ENCODE data around the gene SNX5.
A peak's percentile ranks its signal among the peaks of the same experiment; 100 is the strongest.
"Not testable (repeated sequence)": the region's sequence is repeated elsewhere in the genome, so short reads cannot be mapped to it uniquely, and the experiment has no call there.

The SNX5 gene

DNA sequence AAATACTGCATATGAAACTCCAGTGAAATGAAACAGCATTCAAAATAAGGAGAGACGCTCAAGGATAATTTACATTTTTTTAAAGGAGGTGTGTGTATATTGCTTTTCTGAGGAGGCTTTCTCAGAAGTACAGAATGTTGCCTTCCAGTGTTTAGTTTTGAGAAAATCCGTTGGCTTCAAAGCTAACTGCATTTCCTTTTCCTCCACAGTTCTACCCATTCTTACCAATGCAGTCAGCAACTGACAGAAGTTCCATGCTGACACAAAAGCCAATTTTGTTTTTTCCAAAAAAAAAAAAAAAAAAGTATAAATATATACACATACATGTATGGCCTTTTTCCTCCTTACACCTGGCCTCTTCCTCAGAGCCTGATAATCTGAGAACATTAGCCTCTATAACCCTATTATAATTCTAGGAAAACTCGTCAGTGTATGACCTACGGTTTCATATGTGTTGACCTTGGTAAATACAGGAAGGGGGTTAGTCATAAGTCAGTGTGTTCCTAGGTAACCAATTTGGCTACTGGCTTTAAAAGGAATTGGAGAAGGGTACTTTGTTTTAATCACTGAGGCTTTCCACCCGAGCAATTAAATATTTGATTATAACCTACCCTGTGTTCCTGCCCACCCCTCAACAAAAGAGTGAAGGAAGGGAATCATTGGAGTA is 24.4 kb upstream of the SNX5 start:
- DNase-seq, result no peak

DNA sequence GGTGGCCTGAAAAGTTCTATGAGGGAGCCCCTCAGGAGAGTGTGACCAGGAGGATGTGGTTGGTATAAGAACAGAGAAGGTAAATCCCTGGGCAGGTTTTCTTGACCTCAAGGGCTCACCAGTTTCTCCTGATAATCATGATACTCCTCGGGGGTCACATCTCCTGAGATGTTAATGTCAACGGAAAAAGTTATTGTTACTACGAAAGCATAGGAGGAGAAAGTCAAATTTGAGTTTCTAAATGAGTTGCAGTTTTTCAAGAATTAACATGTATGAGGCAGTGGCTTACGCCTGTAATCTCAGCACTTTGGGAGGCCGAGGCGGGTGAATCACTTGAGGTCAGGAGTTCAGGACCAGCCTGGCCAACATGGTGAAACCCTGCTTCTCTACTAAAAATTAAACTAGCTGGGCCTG is 23.6 kb upstream of the SNX5 start:
- DNase-seq, result no peak

DNA sequence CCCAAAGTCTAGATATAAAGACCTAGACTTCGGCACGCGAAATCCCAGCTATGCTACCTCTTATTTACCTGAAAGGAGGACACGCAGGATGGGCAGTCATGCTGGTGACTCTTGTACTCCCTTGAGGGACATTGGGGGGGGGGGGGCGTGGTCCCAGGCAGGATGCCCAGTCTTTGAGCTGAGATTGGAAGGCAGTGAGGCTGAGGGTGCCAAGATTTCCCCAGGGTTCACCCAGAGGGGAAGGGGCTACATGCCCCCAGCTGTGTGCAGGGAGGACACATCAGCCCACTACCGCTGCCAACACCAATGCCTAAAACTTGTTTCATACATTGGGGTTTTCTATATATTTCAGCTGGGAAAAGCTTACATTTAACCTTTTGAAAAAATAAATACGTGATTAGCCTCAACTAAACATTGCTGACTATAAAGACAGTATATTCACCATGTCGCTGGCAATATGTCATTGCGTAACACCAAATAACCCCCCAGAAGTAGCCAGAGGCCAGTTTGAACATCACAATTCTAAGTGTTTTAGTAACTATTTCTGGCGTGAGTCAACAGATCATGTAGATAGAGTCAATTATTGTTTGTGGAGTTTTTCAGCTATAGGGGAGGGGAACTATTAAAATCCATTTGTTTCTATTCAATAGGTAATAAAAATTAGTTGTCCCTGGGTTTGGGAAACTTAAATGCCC is 21.8 kb upstream of the SNX5 start:
- DNase-seq, result no peak

DNA sequence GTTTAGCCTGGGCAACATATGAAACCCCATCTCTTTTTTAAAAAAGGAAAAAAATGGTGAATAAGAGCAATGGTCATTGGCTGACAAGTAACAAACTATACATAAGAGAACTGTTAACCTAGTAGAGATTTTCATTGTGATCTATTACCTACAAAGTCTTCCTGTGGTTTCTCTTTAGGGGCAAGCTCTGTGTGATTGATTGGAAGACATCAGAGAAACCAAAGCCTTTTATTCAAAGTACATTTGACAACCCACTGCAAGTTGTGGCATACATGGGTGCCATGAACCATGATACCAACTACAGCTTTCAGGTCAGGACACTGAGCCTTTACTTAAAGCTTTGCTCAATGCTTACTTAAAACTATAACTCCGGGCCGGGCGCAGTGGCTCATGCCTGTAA is 19.4 kb upstream of the SNX5 start:
- DNase-seq, result peak; percentile 25

DNA sequence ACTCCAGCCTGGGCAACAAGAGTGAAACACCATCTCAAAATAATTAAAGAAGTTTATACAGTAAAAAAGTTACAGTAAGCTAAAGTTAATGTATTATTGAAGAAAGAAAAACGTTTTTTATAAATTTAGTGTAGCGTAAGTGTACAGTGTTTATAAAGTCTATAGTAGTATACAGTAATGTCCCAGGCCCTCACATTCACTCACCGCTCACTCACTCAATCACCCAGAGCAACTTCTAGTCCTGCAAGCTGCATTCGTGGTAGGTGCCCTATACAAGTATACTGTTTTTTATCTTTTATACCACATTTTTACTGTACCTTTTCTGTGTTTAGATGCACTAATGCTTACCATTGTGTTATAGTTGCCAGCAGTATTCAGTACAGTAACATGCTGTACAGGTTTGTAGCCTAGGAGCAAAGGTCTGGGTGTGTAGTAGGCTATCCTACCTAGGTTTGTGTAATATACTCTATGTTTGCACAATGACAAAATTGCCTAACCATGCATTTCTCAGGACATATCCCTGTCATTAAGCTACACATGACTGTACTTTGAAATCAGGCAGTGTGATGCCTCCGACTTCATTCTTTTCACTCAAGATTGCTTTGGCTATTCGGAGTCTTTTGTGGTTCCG is 16.9 kb upstream of the SNX5 start:
- DNase-seq, result no peak

DNA sequence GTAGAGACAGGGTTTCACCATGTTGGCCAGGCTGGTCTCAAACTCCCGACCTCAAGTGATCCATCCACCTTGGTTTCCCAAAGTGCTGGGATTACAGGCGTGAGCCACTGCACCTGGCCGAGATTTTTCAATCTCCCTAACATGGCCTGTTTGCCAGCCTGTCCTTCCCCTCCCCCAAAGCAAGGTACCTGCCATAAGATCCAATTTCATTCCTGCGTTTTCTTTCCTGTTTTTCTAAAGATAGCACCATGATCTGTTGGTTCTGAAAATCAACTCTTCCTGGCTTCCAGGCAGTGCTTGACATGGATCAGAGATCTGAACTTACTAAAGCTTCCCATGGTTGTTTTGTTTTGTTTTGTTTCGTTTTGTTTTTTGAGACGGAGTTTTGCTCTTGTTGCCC is 7.7 kb upstream of the SNX5 start:
- DNase-seq, result no peak

DNA sequence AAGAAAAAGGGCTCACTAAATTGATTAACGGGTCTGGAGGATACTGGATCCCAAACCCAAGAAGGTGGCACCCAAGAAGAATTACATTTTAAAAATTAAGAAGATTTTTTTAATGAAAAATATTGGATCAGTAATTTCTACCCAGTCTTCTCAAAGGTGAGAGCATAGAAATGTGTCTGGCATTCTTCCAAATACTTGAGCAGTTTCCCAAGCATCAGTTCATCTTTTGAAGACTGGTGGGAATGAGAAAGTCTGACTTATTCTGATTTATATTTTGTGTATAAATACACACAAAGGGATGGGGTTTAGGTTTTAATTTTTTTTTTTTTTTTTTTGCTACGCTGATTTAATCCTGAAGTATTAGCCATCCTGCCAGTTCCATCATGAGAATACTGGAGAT is 3.5 kb upstream of the SNX5 start:
- no peak for DNase-seq

DNA sequence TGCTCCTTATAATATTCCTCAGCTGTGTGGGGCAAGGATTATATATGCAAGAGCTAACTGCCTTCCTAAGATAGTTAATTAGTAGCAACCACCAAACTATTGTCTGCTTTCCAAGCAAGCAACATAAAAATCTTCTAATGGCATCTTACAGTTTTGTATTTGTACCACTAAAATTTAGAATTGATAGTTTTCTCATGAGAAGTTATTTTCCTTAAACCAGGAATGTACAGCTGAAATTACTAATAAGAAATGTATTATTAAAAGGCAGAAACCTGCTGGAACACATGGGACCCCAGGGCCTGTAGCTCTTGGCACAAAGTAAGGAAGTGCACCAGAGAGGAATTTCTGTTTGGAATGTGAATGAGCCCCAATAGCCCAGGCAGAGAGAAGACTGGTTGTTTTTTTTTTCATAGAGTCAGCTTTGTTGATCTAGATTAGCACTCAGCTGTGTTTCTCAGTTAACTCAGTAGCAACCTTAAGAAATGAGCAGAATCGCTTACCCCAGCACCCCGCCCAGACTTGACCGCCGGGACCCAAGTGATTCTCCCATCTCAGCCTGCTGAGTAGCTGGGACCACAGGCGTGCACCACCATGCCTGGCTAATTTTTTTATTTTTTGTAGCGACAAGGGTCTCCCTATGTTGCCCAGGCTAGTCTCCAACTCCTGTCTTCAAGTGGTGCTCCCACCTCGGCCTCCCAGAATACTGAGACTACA is 2.9 kb upstream of the SNX5 start:
- DNase-seq, result no peak

DNA sequence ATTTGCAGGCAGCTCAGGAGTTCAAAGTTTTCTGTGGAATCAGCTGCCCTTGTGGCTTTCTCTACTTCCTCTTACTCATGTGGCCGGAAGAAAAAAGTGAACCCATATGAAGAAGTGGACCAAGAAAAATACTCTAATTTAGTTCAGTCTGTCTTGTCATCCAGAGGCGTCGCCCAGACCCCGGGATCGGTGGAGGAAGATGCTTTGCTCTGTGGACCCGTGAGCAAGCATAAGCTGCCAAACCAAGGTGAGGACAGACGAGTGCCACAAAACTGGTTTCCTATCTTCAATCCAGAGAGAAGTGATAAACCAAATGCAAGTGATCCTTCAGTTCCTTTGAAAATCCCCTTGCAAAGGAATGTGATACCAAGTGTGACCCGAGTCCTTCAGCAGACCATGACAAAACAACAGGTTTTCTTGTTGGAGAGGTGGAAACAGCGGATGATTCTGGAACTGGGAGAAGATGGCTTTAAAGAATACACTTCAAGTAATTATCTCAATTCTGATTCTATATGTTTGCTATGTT is 1.4 kb upstream of the SNX5 start:
- DNase-seq, result peak; percentile 58

DNA sequence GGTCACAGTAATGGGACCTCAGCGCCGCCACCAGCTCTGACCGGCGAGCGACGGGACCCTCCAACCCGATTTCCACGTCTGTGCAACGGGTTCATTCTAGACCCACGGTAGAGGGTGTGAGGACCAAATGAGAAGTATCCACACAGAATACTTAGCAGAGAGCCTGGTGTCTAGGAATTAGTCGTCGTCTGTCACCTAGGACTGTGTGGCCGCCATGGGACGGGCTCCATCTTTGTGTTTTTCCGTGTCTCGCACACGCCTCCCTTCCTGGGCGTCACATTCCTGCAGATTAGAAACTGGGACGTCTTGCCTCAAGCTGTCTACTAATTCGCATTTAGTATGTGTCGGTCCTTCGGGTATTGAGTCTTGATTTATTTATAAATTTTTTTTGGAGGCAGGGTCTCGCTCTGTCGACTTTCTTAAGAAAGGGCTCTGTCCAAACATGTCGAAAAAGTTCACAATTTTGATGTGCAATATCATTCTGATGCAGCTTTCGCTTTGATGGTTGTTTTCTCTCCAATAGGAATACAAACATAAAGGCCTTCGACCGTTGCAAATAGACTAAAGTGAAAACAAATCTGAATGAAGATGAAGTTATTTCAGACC is 787 bp upstream of the SNX5 start:
- DNase-seq, result peak; percentile 55

DNA sequence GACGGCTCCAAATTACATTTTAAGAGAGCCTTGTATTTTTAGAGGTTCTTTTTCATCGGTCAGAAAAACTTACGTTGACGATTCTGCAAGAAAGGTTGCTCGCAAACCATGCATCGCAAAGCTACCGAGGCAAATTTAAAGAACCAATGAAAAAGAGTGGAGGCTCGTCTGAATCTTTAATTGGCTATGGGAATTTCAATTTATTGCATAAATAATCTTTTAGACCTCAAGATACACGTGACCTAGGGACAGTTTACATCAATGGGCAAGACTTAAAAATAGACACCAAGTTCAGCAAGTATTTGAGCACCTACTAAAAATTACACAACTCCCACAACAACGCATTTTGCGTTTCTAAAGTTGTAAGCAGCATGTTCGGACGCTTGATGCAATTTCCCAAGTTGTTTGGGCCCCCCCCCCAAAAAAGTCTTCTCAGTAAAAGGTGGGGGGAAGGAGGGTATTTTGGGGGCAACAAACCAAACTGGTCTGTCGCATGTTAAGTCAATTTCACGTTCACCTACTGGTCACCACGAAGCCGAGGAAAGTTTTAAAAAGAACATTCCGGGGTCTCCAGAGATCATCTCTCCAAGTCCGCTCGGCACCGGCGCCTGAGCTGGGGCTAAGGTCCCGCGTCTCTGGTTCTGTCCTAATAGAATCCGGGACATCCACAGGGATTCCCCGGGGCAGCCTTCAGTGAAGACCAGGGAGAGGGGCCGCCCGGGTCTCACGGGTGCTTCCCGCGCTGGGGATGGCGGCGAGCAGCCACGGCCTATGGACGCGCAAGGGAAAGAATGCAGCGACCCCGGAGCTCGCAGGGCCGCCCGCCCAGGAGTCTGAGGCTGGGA is 851 bp downstream of the SNX5 start:
- peak; percentile 43 for DNase-seq

DNA sequence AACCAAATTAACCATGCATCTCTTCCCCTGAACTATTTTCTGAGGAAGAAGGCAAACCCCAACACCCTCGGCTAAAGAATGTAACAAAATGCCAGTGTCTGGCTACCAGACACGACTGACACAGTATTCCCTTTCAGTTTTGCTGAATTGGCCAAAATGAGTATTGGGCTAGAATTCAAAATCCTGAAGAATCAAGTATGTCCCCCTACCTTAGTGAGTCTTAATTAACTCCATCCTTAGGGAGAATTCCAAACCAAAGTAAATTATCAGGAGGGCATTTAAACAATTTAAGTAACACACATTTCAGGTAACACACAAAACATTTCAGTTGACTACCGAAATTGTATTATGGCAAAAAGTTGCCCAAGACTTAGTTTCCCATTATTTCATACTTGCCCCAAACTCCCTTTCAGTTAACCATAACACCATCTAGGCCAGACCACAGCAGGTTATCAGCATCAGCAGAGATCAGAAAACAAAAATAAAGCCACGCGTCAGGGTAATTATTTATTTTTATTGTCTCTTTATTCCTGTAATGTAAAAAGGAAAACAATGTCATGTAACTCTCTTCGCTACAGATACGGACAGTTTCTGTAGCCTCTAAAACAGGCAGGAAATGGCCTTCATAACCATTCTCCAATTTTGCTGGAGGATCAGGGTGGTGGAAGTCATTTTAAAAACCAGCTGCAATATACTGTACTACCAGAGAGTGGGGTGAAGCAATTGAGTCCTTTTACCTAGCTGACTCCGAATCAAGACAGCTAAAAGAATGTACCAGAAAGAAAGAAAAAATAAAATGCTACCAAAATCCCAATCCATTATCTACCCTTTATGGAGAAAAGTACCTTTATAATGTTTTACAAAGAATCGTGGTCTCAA is 1.9 kb downstream of the SNX5 start:
- peak; percentile 68 for DNase-seq

DNA sequence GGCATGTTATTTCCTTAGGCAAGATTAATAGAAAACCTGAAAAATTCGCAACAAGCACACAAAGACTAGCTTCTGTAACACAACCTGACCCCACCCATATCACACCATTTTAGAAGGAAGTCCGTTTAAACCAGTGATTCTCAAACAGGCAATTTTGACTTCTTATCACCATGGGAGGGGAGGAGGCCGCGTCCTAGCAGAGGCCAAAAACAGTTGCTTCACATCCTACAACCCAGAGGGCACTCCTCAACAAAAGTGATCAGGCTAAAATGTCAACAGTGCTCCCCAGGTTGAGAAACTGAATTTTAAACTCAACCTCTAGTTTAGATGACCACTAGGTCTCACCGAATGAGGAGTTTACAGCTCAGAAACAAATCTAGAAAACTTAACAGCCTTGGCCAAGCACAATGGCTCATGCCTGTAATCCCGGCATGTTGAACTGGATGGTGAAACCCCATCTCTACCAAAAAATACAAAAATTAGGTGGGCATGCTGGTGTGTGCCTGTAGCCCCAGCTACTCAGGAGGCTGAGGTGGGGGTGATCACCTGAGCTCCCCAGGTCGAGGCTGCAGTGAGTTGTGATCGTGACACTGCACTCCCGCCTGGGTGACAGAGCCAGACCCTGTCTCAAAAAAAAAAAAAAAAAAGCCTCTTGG is 3.4 kb downstream of the SNX5 start:
- peak; percentile 38 for DNase-seq

DNA sequence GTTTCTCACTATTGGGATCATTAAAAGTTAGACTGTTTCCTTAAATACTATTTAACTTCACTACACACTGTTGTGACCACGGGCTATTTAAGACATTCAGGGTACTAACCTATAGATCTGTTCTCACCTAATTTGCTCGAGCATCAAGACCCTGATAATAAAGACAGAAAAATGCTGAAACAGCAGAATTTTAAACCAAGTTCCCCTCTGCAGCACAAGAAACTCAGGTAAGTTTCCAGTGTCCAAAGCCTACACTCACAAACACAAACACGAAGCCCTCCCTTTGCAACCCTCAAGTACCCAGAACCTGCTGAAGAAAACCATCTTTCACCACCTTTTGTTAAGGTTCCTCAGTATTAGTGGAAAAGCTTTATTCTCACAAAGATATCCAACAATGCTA is 4.0 kb downstream of the SNX5 start:
- DNase-seq, result no peak

DNA sequence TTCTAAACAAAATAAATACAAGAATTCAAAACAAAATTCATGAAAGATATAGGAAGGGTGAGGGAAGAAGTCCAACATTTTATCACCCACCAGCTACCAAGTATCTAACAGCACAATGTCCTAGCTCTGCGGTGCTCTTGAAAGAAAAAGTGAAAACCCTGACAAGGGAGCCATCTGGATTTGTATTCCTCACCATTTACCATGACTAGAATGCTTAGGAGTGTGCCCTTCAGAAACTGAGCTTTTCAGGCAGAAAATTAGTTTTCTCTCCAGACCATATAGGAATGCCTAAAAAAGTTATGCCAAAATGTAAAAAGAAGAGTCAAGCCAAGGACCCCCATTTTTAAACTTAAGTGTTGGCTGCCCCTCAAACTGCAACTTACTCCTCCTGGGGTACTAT is 4.5 kb downstream of the SNX5 start:
- no peak for DNase-seq

DNA sequence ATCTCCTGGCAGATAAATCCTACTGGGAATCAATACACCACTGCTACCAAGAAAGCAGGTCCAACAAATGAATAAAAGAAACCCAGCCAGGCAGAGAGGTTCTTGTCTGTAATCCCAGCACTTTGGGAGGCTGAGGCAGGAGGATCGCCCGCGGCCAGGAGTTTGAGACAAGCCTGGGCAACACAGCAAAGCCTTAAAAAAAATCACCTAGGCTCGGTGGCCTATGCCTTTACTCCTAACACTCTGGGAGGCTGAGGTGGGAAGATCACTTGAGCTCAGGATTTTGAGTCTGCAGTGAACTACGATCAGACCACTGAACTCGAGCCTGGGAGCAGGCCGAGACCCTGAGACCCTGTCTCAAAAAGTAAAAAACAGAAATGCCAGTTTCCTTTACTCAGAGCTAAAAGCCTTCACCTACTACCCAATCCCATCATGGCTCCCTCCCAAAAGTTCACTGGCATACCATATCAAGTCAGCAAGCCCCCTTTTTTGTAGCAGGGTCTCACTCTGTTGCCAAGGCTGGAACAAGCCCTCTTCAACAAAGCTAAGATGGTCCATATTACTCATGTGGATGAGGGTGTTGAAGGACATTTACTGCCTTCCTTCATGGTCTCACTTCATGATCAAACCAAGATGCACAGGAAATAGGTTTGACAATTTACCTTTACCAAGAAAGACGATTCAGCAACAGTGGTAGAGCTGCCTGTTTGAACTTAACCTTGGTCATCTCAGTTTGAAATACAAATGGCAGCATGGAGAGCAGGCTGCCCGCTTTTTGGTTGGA is 5.3 kb downstream of the SNX5 start:
- DNase-seq, result no peak

DNA sequence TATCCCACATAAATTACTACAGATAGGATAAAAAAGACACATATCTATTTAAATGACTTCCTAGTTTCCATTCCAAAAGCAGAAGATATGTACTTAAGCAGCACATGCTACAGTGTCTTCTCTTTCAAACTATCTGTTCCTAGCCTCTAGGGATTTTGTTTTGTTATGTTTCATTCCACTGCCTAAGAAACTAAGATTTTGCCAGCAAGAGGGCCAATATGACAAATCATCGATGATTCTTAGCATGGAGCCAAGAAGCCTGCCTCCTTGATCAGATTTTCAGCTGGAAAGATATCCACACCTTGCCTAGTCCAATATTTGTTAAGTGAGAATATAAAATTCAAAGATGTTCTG is 7.0 kb downstream of the SNX5 start:
- no peak for DNase-seq

DNA sequence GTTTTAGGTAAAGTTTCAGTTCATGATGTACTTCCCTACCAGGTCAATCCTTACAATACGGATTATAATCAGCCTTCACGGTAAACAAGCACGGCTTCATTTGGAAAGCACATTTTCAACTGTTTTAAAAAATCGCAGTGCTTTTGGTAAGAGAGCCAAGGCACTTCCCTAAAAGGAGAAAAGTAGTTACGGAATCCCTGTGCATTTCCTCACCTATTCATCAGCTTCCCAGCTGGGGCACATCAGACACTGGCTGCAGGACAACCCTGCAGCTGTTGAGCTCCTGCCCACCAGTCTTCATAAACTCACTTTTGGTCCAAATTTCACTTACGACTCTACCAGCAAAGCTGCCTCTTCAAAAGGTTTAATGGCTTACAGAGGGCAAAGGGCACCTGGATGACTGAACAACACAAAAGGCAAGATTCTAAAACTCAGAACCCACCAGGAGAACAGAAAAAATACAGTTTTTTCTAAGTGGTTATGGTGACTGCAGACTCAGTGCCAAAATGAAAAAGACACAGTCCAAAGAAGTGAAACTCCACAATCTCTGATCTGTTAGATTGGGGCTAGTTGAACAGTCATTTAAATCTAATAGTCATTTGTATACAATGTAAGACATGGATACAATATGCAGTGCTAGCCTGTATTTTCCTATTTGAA is 7.5 kb downstream of the SNX5 start:
- no peak for DNase-seq

DNA sequence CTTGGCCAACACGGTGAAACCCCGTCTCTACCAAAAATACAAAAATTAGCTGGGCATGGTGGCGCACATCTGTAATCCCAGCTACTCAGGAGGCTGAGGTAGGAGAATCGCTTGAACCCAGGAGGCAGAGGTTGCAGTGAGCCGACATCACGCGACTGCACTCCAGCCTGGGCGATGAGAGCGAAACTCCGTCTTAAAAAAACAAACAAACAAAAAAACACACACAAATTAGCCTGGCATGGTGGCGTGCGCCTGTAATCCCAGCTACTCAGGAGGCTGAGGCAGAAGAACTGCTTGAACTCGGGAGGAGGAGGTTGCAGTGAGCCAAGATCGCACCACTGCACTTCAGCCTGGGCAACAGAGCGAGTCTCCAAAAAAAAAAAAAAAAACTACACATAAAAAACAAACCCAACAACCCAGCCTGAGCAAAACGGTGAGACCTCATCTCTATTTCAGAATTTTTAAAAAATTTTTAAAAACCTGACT is 8.2 kb downstream of the SNX5 start:
- DNase-seq, result not testable (repeated sequence)
